Right kidney (tissue), 9 donors: ENCODE data around the gene NUPR1.
"Not testable (repeated sequence)": the region's sequence is repeated elsewhere in the genome, so short reads cannot be mapped to it uniquely, and the experiment has no call there.

ENCODE experiments used
- DNase-seq: peaks from one replicate; pipeline ENCODE4 v3.0.0-alpha.2; 2016
- long read RNA-seq, 8 donors: transcript quantifications; one replicate each; lab custom pipeline, GENCODE V29; 2026

NUPR1 gene, protein sequence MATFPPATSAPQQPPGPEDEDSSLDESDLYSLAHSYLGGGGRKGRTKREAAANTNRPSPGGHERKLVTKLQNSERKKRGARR
- long read RNA-seq, donor 1, full-length matches to known transcripts, result 14 of 14 reads
- long read RNA-seq, donor 1, partial matches to known transcripts, result 0 of 14 reads
- long read RNA-seq, donor 1, other reads (novel, unspliced or antisense), result 0 of 14 reads
- long read RNA-seq, donor 2, full-length matches to known transcripts, result 10 of 10 reads
- long read RNA-seq, donor 2, partial matches to known transcripts, result 0 of 10 reads
- long read RNA-seq, donor 2, other reads (novel, unspliced or antisense), result 0 of 10 reads
- long read RNA-seq, donor 3, full-length matches to known transcripts, result 6 of 6 reads
- long read RNA-seq, donor 3, partial matches to known transcripts, result 0 of 6 reads
- long read RNA-seq, donor 3, other reads (novel, unspliced or antisense), result 0 of 6 reads
- long read RNA-seq, donor 4, full-length matches to known transcripts, result 18 of 18 reads
- long read RNA-seq, donor 4, partial matches to known transcripts, result 0 of 18 reads
- long read RNA-seq, donor 4, other reads (novel, unspliced or antisense), result 0 of 18 reads
- long read RNA-seq, donor 5, full-length matches to known transcripts, result 3 of 3 reads
- long read RNA-seq, donor 5, partial matches to known transcripts, result 0 of 3 reads
- long read RNA-seq, donor 5, other reads (novel, unspliced or antisense), result 0 of 3 reads
- long read RNA-seq, donor 6, full-length matches to known transcripts, result 11 of 11 reads
- long read RNA-seq, donor 6, partial matches to known transcripts, result 0 of 11 reads
- long read RNA-seq, donor 6, other reads (novel, unspliced or antisense), result 0 of 11 reads
- long read RNA-seq, donor 7, result 0 reads
- long read RNA-seq, donor 8, full-length matches to known transcripts, result 15 of 15 reads
- long read RNA-seq, donor 8, partial matches to known transcripts, result 0 of 15 reads
- long read RNA-seq, donor 8, other reads (novel, unspliced or antisense), result 0 of 15 reads

DNA sequence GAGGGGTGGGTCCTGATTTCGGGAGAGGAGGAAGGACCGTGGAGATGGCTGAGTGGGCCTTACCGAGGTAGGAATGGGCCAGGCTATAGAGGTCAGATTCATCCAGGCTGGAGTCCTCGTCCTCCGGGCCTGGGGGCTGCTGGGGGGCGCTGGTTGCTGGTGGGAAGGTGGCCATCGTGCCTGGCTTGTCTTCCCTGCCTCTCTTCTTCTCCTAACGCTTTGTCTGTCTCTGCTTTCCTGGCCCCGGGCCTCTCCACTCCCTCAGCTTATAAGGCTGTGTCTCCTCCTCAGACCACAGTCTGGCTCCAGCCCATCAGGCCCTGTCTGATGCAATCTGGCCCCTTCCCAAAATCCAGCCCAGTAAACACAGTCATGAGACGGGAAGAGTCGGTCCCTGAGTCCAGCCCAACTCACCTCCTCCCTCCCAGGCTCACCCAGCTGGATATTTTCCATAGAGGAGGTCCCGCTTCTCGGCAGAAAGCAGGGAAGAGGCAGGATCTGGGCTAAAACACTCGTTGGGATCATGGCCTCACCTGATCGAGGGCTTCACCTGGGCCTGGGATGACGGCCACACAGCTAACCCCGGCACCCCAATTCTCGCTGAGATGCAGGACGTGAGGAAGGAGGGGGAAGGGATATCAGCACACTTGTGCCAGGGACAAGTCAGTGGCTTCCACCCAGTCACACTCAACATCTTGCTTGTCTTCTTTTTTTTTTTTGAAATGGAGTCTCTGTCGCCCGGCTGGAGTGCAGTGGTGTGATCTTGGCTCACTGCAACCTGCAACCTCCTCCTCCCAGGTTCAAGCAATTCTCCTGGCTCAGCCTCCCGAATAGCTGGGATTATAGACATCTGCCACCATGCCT, at the start of gene NUPR1:
TSS of gene NUPR1 (minus strand) at position 242 of the 864 bp plus-strand sequence. CDS start at position 175, 67 bp downstream.
- peak; percentile 41 for DNase-seq

- DNase-seq, result no peak
These were observed 48.6 kb upstream of the NUPR1 start for GRCh38 chr16:28587386-28587785.

- no peak for DNase-seq
These were observed 47.7 kb upstream of the NUPR1 start for GRCh38 chr16:28586466-28586865.

GRCh38 chr16:28585674-28586073, 46.9 kb upstream of the NUPR1 start:
- no peak for DNase-seq

GRCh38 chr16:28580726-28581315, 42.0 kb upstream of the NUPR1 start:
- DNase-seq, result no peak

DNA sequence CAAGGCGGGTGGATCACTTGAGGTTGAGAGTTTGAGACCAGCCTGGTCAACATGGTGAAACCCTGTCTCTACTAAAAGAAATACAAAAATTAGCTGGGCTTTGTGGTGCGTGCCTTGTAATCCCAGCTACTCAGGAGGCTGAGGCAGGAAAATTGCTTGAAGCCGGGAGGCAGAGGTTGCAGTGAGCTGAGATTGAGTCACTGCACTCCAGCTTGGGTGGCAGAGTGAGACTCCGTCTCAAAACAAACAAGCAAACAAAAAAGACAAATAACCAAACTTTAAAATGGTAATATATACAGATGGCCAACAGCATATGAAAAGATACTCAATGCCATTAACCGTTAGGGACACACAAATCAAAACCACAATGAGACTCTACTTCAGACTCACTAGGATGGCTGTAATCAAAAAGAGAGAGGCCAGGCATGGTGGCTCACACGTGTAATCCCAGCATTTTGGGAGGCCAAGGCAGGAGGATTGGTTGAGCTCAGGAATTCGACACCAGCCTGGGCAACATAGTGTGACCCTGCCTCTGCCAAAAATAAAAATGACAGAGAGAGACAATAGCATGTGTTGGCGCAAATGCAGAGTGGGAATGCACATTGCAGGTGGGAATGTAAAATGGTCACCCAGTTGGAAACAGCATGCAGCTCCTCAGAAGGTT, 36.8 kb upstream of the NUPR1 start:
- no peak for DNase-seq

- no peak for DNase-seq
These were observed 36.2 kb upstream of the NUPR1 start for GRCh38 chr16:28574925-28575324.

DNA sequence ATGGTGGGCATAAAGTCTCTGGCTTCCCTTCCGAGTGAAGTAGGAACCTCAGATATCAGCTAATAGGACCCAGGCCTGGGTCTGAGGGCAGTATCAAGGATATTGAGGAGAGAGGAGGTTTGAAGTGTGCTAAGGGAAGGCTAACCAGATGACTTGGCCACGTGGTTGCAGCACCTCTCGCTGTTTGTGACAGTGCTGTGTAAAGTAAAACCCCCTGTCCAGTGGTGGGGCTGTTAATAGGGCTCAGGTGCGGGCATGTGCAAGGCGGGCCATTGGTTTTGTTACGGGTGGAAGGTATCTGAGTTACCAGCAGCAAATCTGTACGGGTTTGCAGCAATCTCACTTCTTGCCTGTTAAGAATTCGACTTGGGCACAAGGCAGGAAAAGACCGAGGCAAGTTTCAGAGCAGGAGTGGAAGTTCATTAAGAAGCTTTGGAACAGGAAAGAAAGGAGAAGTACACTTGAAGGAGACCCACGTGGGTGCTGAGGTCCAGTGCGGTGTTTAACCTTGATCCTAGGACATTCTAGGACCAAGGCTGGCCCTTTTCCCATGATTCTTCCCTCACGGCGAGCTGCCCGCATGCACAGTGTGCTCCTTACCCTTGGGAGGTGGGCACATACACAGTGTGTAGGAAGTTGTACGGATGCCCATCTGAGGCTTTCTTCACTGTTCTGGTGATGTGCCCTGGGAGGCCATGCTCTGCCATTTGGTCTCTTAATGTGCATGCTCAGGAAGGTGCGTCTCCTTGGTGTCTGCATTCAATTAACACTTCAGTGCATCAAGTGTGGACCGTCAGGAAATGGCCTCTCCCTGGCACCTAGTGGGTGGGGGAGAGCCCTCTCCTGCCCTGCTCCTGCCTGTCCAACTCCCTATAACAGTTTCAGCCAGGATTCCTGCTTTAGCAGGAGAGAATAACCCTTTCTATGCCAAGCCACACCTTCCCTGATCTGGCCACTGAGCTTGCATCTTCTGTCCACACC, 35.3 kb upstream of the NUPR1 start:
- no peak for DNase-seq

- DNase-seq, result peak; percentile 64
These were observed 34.1 kb upstream of the NUPR1 start for GRCh38 chr16:28572696-28573510.

DNA sequence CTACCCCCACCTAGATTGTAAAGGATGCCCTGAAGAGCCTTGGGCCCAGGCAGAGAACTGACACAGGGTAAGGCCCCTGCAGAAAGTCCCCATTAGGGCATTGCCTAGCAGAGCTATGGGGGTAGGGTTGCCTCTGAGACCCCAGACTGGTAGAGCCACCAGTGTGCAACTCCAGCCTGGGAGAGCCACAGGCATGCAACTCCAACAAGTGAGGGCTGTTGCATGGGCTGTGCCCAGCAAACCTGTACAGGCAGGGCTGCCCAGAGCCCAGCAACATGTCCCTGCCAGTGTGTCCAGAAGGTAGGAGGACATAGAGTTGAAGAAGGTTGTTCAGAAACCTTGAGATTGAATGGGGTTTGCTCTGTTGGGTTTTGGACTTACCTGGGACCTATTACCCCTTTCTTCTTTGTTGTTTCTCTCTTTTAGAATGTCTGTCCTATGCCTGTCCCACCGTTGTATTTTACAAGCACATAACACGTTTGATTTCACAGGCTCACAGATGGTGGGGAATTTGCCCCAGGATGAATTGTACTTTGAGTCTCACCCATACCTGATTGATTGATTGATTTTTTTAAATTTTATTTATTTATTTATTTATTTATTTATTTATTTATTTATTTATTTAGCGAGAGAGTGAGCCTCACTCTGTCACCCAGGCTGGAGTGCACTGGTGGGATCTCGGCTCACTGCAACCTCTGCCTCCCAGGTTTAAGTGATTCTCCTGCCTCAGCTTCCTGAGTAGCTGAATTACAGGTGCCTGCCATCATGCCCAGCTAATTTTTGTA, 31.4 kb upstream of the NUPR1 start:
- no peak for DNase-seq

- DNase-seq, result no peak
These were observed 30.2 kb upstream of the NUPR1 start for GRCh38 chr16:28569021-28569420.

DNA sequence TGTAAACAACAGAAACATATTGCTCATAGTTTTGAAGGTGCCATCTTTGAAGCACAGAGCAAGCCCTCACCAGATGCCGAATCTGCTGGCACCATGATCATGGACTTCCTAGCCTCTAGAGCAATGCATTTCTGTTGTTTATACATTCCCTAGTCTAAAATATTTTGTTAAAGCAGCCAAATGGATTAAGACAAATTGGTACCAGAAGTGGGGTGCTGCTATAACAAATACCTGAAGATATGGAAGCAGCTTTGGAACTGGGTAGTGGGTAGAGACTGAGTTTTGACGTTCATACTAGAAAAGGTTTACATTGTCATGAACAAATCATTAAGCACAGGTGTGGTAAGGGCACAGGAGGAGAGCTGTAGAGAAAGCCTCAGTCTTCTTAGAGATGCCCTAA, 28.5 kb upstream of the NUPR1 start:
- DNase-seq, result no peak

DNA sequence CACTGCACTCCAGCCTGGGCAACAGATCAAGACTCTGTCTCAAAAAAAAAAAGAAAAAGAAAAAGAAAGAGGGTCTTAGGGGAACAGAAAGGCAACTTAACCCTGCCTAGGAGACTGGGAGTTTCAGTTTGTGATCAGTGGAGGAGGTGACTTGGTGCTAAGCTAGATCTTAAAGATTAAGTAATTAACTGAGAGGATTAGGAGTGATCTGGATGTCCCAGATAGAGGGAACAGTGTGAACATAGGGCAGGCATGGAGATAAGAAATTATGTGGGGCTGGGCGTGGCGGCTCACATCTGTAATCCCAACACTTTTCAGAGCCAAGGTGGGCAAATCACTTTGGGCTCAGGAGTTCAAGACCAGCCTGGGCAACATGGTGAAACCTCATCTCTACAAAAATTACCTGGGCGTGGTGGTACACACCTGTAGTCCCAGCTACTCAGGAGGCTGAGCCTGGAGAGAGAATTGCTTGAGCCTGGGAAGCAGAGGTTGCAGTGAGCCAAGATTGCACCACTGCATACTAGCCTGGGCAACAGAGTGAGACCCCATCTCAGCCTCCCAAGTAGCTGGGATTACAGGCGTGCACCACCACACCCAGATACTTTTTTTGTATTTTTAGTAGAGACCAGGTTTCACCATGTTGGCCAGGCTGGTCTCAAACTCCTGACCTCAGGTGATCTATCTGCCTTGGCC, 27.6 kb upstream of the NUPR1 start:
- DNase-seq, result not testable (repeated sequence)

GRCh38 chr16:28563218-28563617, 24.4 kb upstream of the NUPR1 start:
- DNase-seq, result no peak

- no peak for DNase-seq
These were observed 23.4 kb upstream of the NUPR1 start for GRCh38 chr16:28562199-28562598.

- DNase-seq, result no peak
These were observed 22.9 kb upstream of the NUPR1 start for GRCh38 chr16:28561557-28562187.

DNA sequence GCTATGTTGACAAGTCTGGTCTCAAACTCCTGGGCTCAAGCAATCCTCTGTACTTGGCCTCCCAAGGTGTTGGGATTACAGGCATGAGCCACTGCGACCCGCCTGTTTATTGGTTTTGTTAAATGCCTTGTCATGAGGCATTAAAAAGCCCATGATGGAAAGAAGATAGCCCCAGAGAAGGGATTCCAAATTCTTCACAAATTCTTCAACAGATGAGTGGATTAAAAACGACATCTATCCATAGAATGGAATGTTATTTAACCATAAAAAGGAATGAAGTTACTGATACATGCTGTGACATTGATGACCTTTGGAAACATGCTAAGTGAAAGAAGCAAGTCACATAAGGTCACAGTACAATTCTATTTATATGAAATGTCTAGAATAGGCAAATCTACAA, 19.7 kb upstream of the NUPR1 start:
- no peak for DNase-seq
